ENCODE measurements around the gene NRG4. TPM values are rescaled to one million over a fixed set of nuclear protein-coding genes. Genes with fewer than 3 reads are reported as not detected.

NRG4 gene, protein sequence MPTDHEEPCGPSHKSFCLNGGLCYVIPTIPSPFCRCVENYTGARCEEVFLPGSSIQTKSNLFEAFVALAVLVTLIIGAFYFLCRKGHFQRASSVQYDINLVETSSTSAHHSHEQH
- not detected in 2 replicates for total RNA-seq

DNA sequence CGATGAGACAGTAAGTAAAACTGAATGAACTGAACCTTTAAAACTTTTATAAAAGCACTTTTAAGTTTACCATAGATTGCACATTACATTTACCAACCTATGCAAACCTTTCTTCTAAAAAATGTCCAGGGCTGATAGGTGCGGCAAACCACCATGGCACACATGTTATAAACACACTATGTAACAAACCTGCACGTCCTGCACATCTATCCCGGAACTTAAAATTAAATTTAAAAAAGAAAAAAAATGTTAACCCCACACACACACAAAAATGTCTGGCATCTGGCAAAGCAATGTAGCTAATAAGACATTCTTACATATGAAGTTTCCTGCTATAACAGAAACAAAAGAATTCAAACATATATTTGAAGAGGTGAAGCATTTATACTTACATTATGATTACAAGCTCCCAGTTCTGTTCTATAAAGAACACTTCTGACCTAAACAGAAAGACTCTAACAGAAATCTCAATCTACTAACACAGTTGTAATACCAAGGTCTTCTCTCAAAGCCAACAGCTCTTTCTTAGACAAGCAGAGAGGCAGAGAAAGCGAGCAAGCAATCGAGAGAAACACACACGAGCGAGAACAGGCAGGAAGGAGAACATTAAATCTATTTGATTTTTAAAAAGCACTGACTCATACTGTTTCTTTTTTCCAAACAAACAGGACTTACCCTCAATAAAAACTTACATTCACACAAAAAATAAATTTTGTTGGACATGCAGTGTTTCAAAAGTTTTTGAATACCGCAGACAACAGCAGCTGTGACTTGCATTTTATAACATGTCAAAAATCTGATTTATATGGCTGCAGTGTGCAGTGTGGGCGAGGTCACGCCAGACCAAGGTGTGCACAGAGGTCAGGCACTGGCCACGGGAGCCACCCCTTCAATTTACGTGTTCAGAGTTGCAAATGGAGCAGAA lies at the start of gene NRG4:
Gene NRG4 (minus strand): TSS at position 798 of the 925 bp plus-strand sequence. CDS start 1,194 bp downstream, outside the sequence.

DNA sequence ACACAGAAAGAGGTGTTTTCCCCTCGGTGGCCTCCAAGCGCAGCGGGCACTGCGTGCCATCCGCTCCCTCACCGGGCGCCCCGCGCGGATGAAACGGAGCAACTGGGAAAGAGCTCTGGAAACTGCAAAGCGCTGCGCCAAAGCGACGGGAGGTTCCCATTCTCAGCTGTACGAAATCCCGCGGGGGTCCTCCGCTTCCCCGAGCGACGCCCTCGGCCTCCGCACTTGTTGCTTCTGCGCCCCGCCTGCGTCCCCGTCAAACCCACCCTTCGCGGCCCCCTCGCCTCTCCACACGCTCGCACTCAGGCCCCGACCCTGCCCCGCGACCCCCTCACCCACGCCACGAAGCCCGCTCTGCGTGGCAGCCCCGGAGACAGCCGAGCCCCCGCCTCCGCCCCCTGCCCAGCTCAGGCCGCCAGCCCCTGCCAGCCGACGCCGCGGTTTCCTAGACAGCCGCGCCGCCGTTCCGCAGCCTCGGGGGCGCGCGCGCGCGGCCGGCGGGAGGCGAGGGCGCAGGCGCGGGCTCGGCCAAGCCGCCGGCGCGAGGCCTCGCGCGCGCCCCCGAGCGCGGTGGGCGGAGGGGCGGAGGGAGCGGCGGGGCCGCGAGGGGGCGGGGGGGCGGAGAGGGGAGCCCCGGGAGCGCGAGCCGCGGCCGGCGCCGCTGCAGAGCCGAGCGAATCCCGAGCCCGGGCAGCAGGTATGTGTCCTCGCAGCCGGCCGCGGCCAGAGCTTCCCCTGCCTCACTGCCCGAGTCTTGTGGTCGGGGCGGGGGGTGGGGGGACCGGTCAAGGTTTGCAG lies 47.3 kb upstream of the NRG4 start, which contains the start of gene TMEM266:
Gene TMEM266 (plus strand): TSS at position 666 of the 798 bp plus-strand sequence. CDS start 74,279 bp downstream, outside the sequence.

DNA sequence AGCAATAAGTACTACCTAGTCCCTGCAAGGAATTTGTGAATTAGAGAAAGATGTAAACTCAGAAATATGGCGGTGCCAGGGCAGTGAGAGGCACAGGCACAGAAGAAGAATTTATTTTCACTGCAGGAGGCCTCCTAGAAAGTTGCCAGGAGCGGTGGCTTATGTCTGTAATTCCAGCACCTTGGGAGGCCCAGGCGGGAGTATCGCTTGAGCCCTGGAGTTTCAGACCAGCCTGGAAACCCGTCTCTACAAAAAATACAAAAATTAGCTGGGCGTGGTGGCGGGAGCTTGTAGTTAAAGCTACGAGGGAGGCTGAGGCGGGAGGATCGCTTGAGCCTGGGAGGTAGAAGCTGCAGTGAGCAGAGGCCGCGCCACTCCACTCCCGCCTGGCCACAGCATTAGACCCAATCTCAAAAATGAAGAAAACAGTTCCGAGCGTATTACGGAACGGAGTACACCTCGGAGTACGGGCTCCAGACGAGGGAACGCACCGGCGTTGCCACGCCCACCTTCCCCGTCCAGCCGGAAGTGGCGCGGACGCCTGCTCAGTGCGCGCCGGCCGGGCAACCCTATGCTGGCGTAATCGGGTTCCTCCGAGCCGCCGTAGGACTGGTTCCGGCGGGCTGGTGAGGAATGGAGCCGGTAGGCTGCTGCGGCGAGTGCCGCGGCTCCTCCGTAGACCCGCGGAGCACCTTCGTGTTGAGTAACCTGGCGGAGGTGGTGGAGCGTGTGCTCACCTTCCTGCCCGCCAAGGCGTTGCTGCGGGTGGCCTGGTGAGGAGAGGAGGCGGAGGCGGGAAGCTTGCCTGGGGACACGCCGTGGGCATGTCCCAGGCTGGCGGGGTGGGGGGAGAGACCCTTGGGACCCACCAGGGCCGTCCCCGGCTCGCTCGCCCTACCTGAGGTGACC lies 108.6 kb downstream of the NRG4 start, which contains the start of gene FBXO22:
Gene FBXO22 (plus strand): TSS at position 548 of the 909 bp plus-strand sequence. CDS start 86 bp downstream, at position 634.

Other genes starting within 250 kb of the NRG4 start
- 38.6 and 50.1 TPM in 2 replicates for gene UBE2Q2, start 169.0 kb downstream of the NRG4 start, total RNA-seq
- 104 and 110 TPM in 2 replicates for gene FBXO22, start 108.5 kb downstream of the NRG4 start, total RNA-seq
- not detected in 2 replicates for gene TMEM266, start 47.6 kb upstream of the NRG4 start, total RNA-seq